NCI-H510A treated with DMSO at 0.1 percent for 48 hours (cell line): ENCODE measurements around the gene CD2AP.
"Not testable (repeated sequence)": the region's sequence is repeated elsewhere in the genome, so short reads cannot be mapped to it uniquely, and the experiment has no call there.

ENCODE experiments used
- DNase-seq: peaks from one replicate; lab custom pipeline; 2025; lab: John Stamatoyannopoulos, UW

CD2AP gene

GRCh38 chr6:47496935-47497579 is 19.5 kb downstream of the CD2AP start:
- DNase-seq = no peak

GRCh38 chr6:47502920-47503319 is 25.3 kb downstream of the CD2AP start:
- DNase-seq = no peak

DNA sequence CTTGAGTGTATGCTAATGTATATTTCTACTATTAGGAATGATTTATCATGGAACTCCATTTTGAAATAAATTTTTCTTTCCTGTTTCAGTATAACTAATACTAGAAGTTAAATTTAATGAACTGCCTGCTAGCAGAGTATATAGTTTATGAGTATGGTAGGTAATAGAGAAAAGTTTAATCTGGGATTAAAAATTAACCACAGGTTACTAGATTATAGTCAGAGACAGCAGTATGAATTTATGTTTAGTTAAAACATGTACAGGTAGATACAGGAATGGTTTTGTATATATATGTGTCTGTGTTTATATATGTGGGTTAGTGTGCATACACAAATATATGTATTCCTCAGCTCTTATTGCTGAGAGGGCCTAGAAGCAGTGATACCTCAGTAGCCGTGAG is 32.3 kb downstream of the CD2AP start:
- no peak for DNase-seq

GRCh38 chr6:47512872-47513271 is 35.3 kb downstream of the CD2AP start:
- DNase-seq = no peak

GRCh38 chr6:47519279-47519678 is 41.7 kb downstream of the CD2AP start:
- DNase-seq = peak; percentile 40

- peak; percentile 20 for DNase-seq
These were observed 42.7 kb downstream of the CD2AP start for GRCh38 chr6:47520282-47520681.

DNA sequence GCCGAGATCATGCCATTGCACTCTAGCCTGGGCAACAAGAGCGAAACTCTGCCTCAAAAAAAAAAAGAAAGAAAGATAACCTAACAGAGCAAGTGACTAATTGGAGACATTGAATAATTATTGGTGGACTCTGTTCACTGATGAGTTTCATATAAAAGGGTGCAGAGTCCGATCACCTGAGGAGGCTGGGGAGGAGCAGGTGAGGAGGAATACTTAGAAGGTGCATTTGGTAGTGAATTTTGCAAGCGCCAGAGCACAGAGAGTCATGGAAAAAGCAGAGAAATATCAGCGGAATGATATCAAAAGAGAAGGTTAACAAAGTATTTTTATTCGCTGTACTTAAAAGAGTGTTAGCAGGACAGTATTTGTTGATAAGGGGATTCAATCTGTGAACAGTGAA is 44.4 kb downstream of the CD2AP start:
- no peak for DNase-seq

DNA sequence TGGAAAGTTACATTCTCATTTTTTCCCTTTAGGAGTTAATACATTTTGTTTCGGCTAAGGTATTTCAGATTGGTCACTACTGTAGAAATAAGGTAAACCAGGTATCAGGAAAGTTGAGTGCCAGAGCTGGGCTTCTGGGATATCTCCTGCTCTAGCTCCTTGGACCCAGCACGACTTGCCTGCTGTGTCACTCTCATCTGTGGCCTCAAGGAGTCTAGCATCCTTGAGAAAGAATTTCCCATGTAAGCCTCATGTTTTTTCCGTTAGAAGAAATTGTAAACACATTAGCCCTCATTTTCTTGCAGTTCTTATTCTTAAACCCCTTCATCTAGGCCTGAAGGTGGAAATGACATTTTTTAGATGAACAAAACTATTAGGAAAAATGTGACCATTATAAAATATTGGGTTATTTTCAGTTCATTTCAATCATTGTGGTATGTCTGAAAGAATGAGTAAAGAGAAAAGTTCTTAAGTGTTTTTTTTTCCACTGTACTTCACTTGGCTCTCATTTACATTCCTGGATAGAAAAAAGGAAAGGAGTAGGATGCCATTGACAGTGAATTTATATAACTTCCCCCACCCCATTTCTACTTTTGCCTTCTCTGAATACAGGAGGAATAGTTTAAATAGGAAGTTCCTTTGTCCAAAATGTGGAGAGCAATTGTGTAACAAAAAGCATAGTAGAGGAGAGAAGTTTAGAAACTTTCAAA is 46.7 kb downstream of the CD2AP start:
- no peak for DNase-seq

DNA sequence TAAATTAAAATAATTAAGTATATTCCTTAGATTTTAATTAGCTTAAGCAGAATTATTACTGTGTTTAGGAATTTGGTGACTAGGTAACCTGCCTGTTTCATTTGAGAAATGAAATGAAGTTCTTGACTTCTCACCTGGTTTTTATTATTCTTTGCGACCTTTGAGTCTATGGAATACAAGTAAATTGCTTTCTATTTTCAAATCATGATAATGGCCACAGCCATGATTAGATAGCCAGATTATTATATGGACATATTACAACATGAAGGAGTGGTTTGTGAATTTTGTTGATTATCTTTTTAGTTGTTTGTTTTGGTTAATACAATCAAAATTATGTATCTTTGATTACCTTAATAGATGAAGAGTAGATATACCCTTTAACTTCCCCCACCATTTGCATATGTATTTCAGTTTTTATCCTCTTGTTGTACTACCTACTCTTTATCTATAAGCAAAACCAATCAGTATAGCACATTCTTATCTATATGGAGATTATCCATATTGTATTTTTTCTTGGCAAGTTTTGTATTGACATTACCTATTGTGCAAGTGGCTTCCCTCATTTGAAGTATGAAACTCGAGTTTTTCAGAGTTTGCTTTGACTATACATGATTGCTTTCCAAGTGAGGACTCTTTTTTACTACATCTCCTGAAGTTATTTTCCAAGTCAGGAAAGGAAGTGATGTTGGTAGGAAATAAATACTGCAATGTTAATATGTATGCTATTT is 47.9 kb downstream of the CD2AP start:
- DNase-seq = no peak

DNA sequence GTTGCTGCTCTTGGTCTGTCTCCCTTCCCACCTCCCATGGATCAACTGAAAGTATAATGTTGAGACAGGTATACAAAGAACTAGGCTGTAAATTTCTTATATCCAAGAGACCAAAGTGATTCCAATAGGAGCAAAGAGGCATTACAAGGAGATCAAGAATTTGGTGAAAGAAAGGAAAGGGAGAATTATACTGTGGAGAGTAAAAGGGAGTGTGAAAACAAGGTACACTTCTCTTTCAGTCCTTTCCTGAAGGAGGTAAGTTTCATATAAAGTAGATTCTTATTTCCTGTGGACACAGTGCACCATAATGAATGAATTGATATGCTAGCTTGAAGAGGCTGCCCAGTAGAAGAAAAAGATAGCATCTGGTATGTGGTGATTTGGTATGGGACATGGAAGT is 49.7 kb downstream of the CD2AP start:
- DNase-seq = no peak

GRCh38 chr6:47529734-47530133 is 52.1 kb downstream of the CD2AP start:
- no peak for DNase-seq

DNA sequence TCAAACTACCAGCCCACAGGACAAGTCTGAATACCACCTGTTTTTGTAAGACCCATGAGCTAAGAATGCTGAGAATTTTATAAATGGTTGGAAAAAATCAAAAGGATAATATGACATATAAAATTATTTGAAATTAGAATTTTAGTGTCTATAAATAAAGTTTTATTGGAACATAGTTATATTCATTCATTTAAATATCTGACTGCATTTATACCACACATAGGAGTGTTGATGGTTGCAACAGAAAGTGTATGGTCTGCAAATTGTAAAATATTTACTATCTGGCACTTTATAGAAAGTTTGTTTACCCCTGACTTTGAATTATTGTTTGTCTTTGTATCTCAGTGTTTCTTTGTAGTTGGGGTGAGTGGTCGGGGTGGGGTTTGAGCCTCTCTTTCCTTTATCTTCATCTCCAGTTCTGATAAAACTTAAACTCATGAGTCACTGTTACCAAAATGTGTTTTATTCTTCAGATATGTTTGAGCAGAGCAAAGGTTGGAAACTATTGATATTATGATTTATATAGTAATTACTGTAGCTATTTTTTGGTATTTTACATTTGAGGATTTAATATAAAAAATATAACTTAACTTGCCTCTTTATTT is 55.5 kb downstream of the CD2AP start:
- DNase-seq = no peak

GRCh38 chr6:47534063-47534462 is 56.5 kb downstream of the CD2AP start:
- DNase-seq = no peak

- DNase-seq = no peak
These were observed 58.0 kb downstream of the CD2AP start for GRCh38 chr6:47535316-47536225.

GRCh38 chr6:47536816-47537401 is 59.3 kb downstream of the CD2AP start:
- no peak for DNase-seq

DNA sequence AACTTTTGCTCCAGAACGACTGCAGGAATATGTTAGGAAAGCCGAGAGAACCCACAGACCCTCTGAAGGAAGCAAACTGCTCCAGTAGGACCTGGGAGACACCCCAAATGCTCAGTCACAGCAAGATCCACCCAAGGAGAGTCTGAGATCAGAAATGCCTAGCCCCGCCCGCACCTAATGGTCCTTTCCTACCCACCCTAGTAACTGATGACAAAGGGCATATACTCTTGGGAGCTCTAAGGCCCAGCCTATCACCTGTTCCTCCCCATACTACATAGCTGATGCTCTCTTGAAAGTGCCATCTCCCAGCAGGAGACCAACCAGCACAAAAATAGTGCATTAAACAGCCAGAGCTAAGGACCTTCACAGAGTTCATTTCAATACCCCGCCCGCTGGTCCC is 67.6 kb downstream of the CD2AP start:
- no peak for DNase-seq

- DNase-seq = no peak
These were observed 74.1 kb downstream of the CD2AP start for GRCh38 chr6:47551670-47552069.

DNA sequence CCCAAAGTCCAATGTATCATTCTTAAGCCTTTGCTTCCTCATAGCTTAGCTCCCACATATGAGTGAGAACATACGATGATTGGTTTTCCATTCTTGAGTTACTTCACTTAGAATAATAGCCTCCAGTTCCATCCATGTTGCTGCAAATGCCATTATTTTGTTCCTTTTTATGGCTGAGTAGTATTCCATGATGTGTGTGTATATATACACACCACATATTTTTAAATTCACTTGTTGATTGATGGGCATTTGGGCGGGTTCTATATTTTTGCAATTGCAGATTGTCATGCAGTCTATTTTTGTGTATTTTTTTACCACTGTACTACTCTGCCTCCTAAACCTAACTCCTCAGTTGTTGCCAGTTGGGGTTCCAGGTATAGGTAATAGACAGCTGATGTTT is 74.7 kb downstream of the CD2AP start:
- no peak for DNase-seq

GRCh38 chr6:47553243-47553642 is 75.7 kb downstream of the CD2AP start:
- not testable (repeated sequence) for DNase-seq

DNA sequence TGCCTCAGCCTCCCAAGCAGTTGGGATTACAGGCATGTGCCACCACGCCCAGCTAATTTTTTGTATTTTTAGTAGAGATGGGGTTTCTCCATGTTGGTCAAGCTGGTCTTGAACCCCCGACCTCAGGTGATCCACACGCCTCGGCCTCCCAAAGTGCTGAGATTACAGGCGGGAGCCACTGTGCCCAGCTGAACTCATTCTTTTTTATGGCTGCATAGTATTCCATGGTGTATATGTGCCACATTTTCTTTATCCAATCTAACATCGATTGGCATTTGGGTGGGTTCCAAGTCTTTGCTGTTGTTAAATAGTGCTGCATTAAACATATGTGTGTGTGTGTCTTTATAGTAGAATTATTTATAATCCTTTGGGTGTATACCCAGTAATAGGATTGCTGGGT is 78.9 kb downstream of the CD2AP start:
- not testable (repeated sequence) for DNase-seq

DNA sequence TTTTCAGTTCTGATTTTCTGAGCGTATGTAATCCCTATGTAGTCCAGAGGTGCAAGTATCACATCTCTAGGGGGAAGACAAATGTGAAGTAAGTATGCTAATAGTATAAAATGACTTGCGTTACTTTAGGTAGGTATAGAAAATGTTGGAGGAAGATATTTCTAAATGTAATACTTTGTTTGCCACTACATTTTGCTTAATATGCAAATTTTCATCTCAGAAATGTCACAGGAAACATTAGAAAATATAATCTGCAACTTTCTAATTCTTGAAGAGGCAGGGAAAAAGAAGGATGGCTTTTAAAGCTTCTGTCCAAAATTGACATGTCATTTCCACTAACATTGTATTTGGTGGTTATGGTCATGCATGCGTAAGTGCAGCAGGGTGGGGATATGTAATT is 85.6 kb downstream of the CD2AP start:
- DNase-seq = no peak
